ENCODE results near the gene LRRC18.

LRRC18 gene

GRCh38 chr10:48946332-48946731 lies 6.7 kb upstream of the LRRC18 start:
- DNase-seq (ENCODE audit: low read depth, low spot score): no peak

GRCh38 chr10:48945441-48946130 lies 5.9 kb upstream of the LRRC18 start:
- DNase-seq (ENCODE audit: low read depth, low spot score): no peak

GRCh38 chr10:48944171-48944570 lies 4.5 kb upstream of the LRRC18 start:
- no peak for DNase-seq (ENCODE audit: low read depth, low spot score)

GRCh38 chr10:48943096-48943495 lies 3.5 kb upstream of the LRRC18 start:
- DNase-seq (ENCODE audit: low read depth, low spot score): no peak

- no peak for DNase-seq (ENCODE audit: low read depth, low spot score)
Measured at GRCh38 chr10:48941427-48942075, 1.9 kb upstream of the LRRC18 start.

- no peak for DNase-seq (ENCODE audit: low read depth, low spot score)
Measured at GRCh38 chr10:48940958-48941357, 1.3 kb upstream of the LRRC18 start.

- DNase-seq (ENCODE audit: low read depth, low spot score): no peak
Measured at GRCh38 chr10:48940372-48940771, 732 bp upstream of the LRRC18 start.

- no peak for DNase-seq (ENCODE audit: low read depth, low spot score)
Measured at GRCh38 chr10:48938990-48939536, 577 bp downstream of the LRRC18 start.

- no peak for DNase-seq (ENCODE audit: low read depth, low spot score)
Measured at GRCh38 chr10:48938281-48938680, 1.4 kb downstream of the LRRC18 start.

GRCh38 chr10:48937796-48938195 lies 1.8 kb downstream of the LRRC18 start:
- no peak for DNase-seq (ENCODE audit: low read depth, low spot score)

GRCh38 chr10:48935577-48935976 lies 4.1 kb downstream of the LRRC18 start:
- no peak for DNase-seq (ENCODE audit: low read depth, low spot score)

GRCh38 chr10:48934672-48935501 lies 4.8 kb downstream of the LRRC18 start:
- no peak for DNase-seq (ENCODE audit: low read depth, low spot score)

GRCh38 chr10:48932831-48933664 lies 6.6 kb downstream of the LRRC18 start:
- no peak for DNase-seq (ENCODE audit: low read depth, low spot score)

- no peak for DNase-seq (ENCODE audit: low read depth, low spot score)
Measured at GRCh38 chr10:48931188-48931587, 8.5 kb downstream of the LRRC18 start.

- no peak for DNase-seq (ENCODE audit: low read depth, low spot score)
Measured at GRCh38 chr10:48929413-48929990, 10.1 kb downstream of the LRRC18 start.

GRCh38 chr10:48926764-48927540 lies 12.7 kb downstream of the LRRC18 start:
- DNase-seq (ENCODE audit: low read depth, low spot score): no peak

GRCh38 chr10:48926255-48926654 lies 13.4 kb downstream of the LRRC18 start:
- DNase-seq (ENCODE audit: low read depth, low spot score): no peak

- no peak for DNase-seq (ENCODE audit: low read depth, low spot score)
Measured at GRCh38 chr10:48924988-48925387, 14.7 kb downstream of the LRRC18 start.

- DNase-seq (ENCODE audit: low read depth, low spot score): no peak
Measured at GRCh38 chr10:48923748-48924147, 15.9 kb downstream of the LRRC18 start.

GRCh38 chr10:48913674-48914073 lies 26.0 kb downstream of the LRRC18 start:
- DNase-seq (ENCODE audit: low read depth, low spot score): no peak
